GM19468 (cell line): ENCODE measurements around the gene VCAM1.
"Not testable (repeated sequence)": the region's sequence is repeated elsewhere in the genome, so short reads cannot be mapped to it uniquely, and the experiment has no call there.

Source experiments
- ATAC-seq: cut with Tn5 transposase; IDR thresholded peaks from one replicate; pipeline ENCODE4 v1.9.1; 2021; ENCODE audit warnings: mild to moderate bottlenecking, moderate library complexity, moderate number of reproducible peaks; ENCODE audit not compliant: unreplicated experiment; ENCODE audit errors: extremely low read depth

Gene VCAM1

GRCh38 chr1:100773444-100773843, 53.9 kb downstream of the VCAM1 start:
- no peak for ATAC-seq

GRCh38 chr1:100774370-100774769, 54.8 kb downstream of the VCAM1 start:
- ATAC-seq: no peak

GRCh38 chr1:100775483-100775882, 55.9 kb downstream of the VCAM1 start:
- no peak for ATAC-seq

GRCh38 chr1:100778748-100779147, 59.2 kb downstream of the VCAM1 start:
- no peak for ATAC-seq

GRCh38 chr1:100780814-100781213, 61.3 kb downstream of the VCAM1 start:
- ATAC-seq: no peak

GRCh38 chr1:100781728-100782127, 62.2 kb downstream of the VCAM1 start:
- not testable (repeated sequence) for ATAC-seq

GRCh38 chr1:100782473-100783039, 63.0 kb downstream of the VCAM1 start:
- ATAC-seq: no peak

GRCh38 chr1:100785470-100786052, 66.0 kb downstream of the VCAM1 start:
- no peak for ATAC-seq

GRCh38 chr1:100786870-100787269, 67.3 kb downstream of the VCAM1 start:
- ATAC-seq: no peak
